CD4-positive, alpha-beta T cell treated with Interferon alpha-2 for 1 hour (primary cell): ENCODE results near the gene RPS19BP1.

Experiments
- DNase-seq, 2 donors: peaks; one replicate each; pipeline ENCODE4 v3.0.0-alpha.2; 2020 to 2022

Gene RPS19BP1

DNA sequence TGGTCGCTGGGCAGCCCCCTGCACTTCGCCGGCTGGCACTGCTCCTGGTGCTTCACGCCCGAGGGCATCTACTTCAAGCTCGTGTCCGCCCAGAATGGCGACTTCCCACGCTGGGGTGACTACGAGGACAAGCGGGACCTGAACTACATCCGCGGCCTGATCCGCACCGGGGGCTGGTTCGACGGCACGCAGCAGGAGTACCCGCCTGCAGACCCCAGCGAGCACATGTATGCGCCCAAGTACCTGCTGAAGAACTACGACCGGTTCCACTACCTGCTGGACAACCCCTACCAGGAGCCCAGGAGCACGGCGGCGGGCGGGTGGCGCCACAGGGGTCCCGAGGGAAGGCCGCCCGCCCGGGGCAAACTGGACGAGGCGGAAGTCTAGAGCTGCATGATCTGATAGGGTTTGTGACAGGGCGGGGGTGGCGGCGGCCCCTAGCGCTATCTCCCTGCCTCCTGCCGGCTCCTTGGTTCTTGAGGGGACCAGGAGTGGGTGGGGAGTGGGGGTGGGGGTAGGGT, 43.9 kb downstream of the RPS19BP1 start:
- DNase-seq: no peak

DNA sequence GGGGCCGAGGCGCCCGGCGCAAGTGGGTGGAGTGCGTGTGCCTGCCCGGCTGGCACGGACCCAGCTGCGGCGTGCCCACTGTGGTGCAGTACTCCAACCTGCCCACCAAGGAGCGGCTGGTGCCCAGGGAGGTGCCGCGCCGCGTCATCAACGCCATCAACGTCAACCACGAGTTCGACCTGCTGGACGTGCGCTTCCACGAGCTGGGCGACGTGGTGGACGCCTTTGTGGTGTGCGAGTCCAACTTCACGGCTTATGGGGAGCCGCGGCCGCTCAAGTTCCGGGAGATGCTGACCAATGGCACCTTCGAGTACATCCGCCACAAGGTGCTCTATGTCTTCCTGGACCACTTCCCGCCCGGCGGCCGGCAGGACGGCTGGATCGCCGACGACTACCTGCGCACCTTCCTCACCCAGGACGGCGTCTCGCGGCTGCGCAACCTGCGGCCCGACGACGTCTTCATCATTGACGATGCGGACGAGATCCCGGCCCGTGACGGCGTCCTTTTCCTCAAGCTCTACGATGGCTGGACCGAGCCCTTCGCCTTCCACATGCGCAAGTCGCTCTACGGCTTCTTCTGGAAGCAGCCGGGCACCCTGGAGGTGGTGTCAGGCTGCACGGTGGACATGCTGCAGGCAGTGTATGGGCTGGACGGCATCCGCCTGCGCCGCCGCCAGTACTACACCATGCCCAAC, 44.6 kb downstream of the RPS19BP1 start:
- no peak for DNase-seq

DNA sequence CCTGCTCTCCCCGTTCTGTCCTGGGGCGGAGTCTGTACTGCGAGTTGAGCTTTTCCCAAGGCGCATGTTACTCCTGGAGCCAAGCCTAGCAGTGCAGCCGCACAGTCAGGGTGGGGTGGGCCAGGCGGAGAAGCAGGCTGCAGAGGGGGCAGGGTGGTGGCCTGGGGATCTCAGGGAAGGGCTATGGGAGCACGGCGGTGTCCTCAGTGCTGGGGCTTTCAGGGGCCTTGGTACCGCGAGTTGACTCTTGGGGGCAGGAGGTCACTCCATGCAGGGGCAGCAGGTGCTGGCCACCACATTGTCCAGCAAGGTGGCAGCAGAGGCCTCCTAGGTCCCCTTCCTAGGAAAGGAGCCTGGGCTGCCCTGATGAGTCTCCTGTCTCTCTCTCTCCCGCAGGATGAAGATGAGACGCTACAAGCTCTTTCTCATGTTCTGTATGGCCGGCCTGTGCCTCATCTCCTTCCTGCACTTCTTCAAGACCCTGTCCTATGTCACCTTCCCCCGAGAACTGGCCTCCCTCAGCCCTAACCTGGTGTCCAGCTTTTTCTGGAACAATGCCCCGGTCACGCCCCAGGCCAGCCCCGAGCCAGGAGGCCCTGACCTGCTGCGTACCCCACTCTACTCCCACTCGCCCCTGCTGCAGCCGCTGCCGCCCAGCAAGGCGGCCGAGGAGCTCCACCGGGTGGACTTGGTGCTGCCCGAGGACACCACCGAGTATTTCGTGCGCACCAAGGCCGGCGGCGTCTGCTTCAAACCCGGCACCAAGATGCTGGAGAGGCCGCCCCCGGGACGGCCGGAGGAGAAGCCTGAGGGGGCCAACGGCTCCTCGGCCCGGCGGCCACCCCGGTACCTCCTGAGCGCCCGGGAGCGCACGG, 45.4 kb downstream of the RPS19BP1 start:
- DNase-seq: no peak

DNA sequence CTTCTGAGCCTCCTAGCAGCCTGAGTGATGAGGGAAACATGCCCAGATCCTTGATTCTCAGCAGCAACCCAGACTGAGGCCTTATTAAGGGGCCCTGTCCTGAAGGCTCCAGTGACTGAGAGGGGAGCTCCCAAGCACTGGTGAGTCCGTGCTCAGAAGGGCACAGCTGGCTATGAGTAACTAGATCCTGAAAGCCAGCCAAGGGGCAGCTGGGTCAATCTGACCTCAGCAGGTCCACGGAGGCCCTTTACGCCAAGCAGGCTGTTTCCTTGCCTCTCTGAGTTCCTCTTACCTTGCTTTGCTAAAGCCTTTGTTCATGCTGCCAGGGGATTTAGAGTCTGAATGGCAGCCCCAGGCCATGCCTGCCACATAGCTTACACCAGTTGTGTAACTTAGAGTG, 49.8 kb downstream of the RPS19BP1 start:
- DNase-seq: no peak

DNA sequence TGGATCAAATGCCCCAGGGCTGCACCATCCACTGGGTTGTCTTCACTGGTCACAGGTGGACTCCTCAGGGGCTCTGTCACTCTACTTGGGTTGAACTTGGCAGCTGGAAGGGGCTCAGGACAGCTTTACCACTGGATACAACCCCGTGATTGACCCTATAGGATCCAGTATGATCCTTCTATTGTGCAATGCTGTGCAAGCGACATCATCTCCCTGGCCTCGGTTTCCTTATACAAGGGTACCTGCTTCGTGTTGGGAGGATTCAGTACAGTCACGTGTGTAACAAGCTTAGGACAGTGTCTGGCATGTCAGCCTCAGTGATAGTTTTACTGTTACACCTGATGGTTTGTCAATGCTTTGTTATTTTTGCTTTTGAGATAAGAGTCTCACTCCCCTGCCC, 51.0 kb downstream of the RPS19BP1 start:
- no peak for DNase-seq

DNA sequence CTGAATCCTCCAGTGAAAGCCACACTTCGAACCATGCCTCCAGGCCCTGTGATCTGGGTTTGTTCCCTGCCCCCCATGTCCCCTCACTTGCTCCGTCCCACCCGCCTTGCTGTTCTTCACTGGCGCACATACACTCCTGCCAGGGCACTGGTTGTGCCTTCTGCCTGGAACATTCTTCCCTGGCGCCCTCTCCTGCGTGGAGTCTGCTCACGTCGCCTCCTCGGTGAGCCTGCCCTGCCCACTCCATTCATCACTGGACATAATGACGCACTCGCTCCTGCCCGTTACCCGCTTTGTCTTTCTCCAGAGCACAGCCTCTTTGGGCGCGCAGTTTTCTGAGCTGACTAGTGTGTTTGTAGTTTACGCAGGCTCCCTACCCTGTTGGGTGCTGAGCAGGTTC, 51.5 kb downstream of the RPS19BP1 start:
- no peak for DNase-seq

DNA sequence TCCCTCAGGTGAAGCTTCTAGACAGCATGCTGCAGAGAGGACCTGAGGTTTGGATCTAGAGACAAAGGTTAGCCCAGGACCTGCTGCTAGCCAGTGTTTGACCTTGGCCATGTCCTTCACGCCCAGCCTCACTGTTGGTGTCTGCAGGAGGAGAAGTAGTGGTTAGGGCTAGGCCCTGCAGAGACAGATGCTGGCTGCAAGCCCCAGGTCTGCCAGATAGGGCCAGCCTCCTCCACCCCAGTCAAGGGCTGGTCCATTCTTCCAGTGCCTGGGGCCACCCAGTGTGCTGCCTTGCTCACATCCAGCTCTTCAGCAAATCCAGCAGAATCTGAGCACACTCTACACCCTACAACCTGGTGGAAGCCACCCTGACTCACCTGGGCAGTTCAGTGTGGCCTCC, 52.0 kb downstream of the RPS19BP1 start:
- no peak for DNase-seq

DNA sequence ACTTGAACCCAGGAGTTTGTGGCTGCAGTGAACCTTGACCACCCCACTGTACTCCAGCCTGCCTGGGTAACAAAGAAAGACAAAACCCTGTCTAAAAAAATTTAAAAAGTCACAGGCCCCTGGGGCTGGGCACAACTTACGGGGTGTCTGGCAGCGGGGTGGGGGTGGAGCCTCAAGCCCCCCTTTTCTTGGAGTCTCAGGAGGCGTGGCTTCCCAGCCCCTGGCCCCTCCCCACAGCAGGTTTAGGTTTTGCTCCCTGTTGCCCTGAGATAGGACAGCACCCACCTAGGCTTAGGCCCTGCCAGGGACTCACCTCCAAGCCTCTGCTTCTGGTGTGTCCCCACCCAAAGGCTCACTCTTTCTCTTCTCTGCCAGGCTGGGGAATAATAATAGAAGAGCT, 53.3 kb downstream of the RPS19BP1 start:
- DNase-seq: no peak
